GM12872 (cell line): ENCODE measurements around the gene FAM72A.
A peak's percentile ranks its signal among the peaks of the same experiment; 100 is the strongest.
"Not testable (repeated sequence)": the region's sequence is repeated elsewhere in the genome, so short reads cannot be mapped to it uniquely, and the experiment has no call there.

Experiments
- TF ChIP-seq, protein P1 (sequence below): IDR thresholded peaks from 3 replicates; pipeline ENCODE4 v1.5.1; 2011; ENCODE audit warnings: low read depth, mild to moderate bottlenecking, low read length, moderate library complexity; ENCODE audit not compliant: insufficient read depth

Gene FAM72A

GRCh38 chr1:206202789-206203363 lies at the start of gene FAM72A:
FAM72A (minus strand) TSS chr1:206202839; CDS start chr1:206202025, 814 bp downstream.
- TF ChIP-seq, protein P1, sequence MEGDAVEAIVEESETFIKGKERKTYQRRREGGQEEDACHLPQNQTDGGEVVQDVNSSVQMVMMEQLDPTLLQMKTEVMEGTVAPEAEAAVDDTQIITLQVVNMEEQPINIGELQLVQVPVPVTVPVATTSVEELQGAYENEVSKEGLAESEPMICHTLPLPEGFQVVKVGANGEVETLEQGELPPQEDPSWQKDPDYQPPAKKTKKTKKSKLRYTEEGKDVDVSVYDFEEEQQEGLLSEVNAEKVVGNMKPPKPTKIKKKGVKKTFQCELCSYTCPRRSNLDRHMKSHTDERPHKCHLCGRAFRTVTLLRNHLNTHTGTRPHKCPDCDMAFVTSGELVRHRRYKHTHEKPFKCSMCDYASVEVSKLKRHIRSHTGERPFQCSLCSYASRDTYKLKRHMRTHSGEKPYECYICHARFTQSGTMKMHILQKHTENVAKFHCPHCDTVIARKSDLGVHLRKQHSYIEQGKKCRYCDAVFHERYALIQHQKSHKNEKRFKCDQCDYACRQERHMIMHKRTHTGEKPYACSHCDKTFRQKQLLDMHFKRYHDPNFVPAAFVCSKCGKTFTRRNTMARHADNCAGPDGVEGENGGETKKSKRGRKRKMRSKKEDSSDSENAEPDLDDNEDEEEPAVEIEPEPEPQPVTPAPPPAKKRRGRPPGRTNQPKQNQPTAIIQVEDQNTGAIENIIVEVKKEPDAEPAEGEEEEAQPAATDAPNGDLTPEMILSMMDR, result not testable (repeated sequence)

DNA sequence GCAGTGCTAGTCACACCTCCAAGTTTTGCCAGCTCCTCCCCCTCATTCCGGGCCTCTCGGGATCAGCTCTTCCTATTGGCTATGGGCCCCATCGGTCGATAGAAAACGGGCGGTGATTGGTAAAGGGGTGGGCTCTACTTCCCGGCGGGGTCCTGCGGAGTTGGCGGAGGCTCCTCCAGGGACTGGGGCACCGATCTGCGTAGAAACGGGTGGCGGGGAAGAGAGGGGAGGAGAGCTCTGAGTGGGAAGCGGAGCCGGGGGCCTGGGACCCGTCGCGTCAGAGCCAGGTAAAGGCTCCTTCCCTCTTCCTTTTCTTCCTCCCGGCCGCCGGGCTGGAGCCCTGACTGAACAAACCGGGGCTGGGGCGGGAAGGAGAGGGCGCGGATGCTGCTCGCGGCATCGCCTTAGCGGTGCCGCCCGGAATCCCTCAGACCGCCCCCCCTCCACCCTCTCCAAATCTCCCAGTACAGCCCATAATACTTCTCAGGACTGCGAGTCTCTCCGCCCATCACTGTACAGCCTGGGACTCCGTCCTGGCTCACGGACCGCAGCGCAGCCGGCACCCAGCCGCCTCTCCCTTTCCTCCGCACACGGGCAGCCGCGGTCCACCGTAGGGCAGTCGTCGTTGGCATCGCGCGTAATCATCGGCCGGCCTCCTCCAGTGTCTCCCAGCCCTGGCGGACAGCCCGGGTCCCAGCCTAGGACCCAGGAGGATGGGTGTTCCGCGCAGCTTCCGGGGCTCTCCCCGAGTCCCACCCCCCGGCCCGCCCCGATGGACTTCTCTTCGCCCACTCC lies 922 bp upstream of the FAM72A start, which contains the start of gene SRGAP2:
Gene SRGAP2, plus strand, starts transcription at position 178 of the 795 bp plus-strand sequence. CDS start 2,430 bp downstream, outside the sequence.
- TF ChIP-seq, protein P1, result not testable (repeated sequence)

- TF ChIP-seq, protein P1, result peak; percentile 11; the same call in 1 of the 3 replicates
Observed at GRCh38 chr1:206175459-206176113, 27.1 kb downstream of the FAM72A start.

GRCh38 chr1:206145771-206146290 lies 56.8 kb downstream of the FAM72A start:
- TF ChIP-seq, protein P1, result no peak

DNA sequence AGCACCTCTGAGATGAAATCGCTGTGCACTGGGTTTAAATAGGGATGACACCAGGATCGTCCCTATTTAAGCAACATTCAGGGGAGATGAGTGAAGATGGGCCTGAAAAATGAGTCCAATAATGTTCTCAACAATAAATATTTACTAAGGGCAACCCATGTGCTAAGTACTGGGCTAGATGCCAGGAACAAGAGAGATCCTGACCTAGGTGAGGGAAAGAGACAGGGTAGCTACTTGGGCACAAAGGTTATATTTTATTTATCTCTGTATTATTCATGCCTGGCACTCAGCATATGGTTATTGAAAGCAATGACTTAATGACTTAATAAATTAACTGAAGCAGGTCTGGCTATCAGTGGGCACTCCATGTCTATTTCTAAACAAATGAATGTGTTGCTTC lies 58.0 kb downstream of the FAM72A start:
- TF ChIP-seq, protein P1, result no peak

- TF ChIP-seq, protein P1, result no peak
Observed at GRCh38 chr1:206143537-206144172, 59.0 kb downstream of the FAM72A start.
